NCI-H1930 (cell line): ENCODE results near the gene PCDHGC4.

Experiments used
- DNase-seq, 2 experiments: peaks; one replicate each; lab custom pipeline; 2025; lab: John Stamatoyannopoulos, UW

The PCDHGC4 gene

GRCh38 chr5:141490271-141490670, 5.4 kb downstream of the PCDHGC4 start:
- DNase-seq, result no peak

- no peak for DNase-seq
Measured at GRCh38 chr5:141490771-141491170, 5.9 kb downstream of the PCDHGC4 start.

- no peak for DNase-seq
Measured at GRCh38 chr5:141491323-141492167, 6.7 kb downstream of the PCDHGC4 start.

- DNase-seq, result no peak
Measured at GRCh38 chr5:141492168-141492885, 7.5 kb downstream of the PCDHGC4 start.

- no peak for DNase-seq
Measured at GRCh38 chr5:141493500-141494422, 8.9 kb downstream of the PCDHGC4 start.

- no peak for DNase-seq
Measured at GRCh38 chr5:141494761-141495452, 10.1 kb downstream of the PCDHGC4 start.

- DNase-seq, result no peak
Measured at GRCh38 chr5:141495453-141495811, 10.6 kb downstream of the PCDHGC4 start.

- no peak for DNase-seq
Measured at GRCh38 chr5:141496038-141496437, 11.2 kb downstream of the PCDHGC4 start.

GRCh38 chr5:141501761-141502160, 16.9 kb downstream of the PCDHGC4 start:
- no peak for DNase-seq

GRCh38 chr5:141503681-141504080, 18.9 kb downstream of the PCDHGC4 start:
- no peak for DNase-seq

GRCh38 chr5:141504216-141504615, 19.4 kb downstream of the PCDHGC4 start:
- no peak for DNase-seq

- DNase-seq, result no peak
Measured at GRCh38 chr5:141506381-141507155, 21.7 kb downstream of the PCDHGC4 start.

GRCh38 chr5:141507387-141508091, 22.7 kb downstream of the PCDHGC4 start:
- DNase-seq, result no peak

GRCh38 chr5:141508440-141508797, 23.6 kb downstream of the PCDHGC4 start:
- no peak for DNase-seq

- no peak for DNase-seq
Measured at GRCh38 chr5:141508798-141509611, 24.2 kb downstream of the PCDHGC4 start.

- no peak for DNase-seq
Measured at GRCh38 chr5:141510160-141510559, 25.3 kb downstream of the PCDHGC4 start.

- no peak for DNase-seq
Measured at GRCh38 chr5:141510850-141511601, 26.2 kb downstream of the PCDHGC4 start.

GRCh38 chr5:141511771-141512325, 27.0 kb downstream of the PCDHGC4 start:
- DNase-seq, result no peak
